Vagina (tissue), 2 donors: Measurements from ENCODE around the gene PPP1R3F. TPM values are rescaled to one million over a fixed set of nuclear protein-coding genes. Genes with fewer than 3 reads are reported as not detected.

ENCODE experiments used
- DNase-seq, 2 donors: peaks; one replicate each; pipeline ENCODE4 v3.0.0-alpha.2; 2017; ENCODE audit errors: extremely low spot score in 2 of 2
- H3K27ac ChIP-seq: fragments of 200-600 bp; sonication (generic); one replicate; pipeline ENCODE4 v1.5.1; 2019
- H3K27me3 ChIP-seq: fragments of 200-600 bp; sonication (generic); one replicate; pipeline ENCODE4 v1.5.1; 2019
- H3K36me3 ChIP-seq, 2 donors: fragments of 200-600 bp; sonication (generic); one replicate each; pipeline ENCODE4 v1.5.1; 2017 to 2019
- H3K4me1 ChIP-seq: fragments of 200-600 bp; sonication (generic); one replicate; pipeline ENCODE4 v1.5.1; 2019
- H3K4me3 ChIP-seq, 2 donors: fragments of 200-600 bp; sonication (generic); 1 replicate in 1 of 2; 2 replicates in 1 of 2; pipeline ENCODE4 v1.5.1; 2016 to 2019
- H3K9me3 ChIP-seq: fragments of 200-600 bp; sonication (generic); one replicate; pipeline ENCODE4 v1.5.1; 2019
- POLR2A ChIP-seq, 2 donors: fragments of 450-650 bp; IDR thresholded peaks; one replicate each; pipeline ENCODE4 v1.6.1; 2017; ENCODE audit warnings: antibody characterized with exemption in 2 of 2, mild to moderate bottlenecking in 2 of 2, moderate library complexity in 2 of 2
- POLR2AphosphoS5 ChIP-seq, 2 donors: sonication (generic); formaldehyde crosslinking; IDR thresholded peaks; one replicate each; pipeline ENCODE4 v1.9.0; 2017; ENCODE audit warnings: antibody characterized with exemption in 2 of 2, mild to moderate bottlenecking in 2 of 2, low read depth in 1 of 2; ENCODE audit not compliant: insufficient read depth in 1 of 2
- intact Hi-C: fragments of 100-400 bp; cut with DNase I; formaldehyde crosslinking; loops from one replicate; pipeline ENCODE4 v1.15.1; 2023
- total RNA-seq: library from RNA; depleted of rRNA; stranded (reverse); fragments of >200 nt; gene quantifications from one replicate; pipeline ENCODE4 v1.2.3, GENCODE V29; 2016
- TF ChIP-seq, protein P1 (sequence below), 3 experiments: fragments of 450-650 bp in 2 of 3; fragments of 200-600 bp in 1 of 3; sonication (generic) in 1 of 3; IDR thresholded peaks; one replicate each; pipeline ENCODE4 v1.5.1; 2017 to 2019; ENCODE audit warnings: antibody characterized with exemption in 3 of 3, mild to moderate bottlenecking in 2 of 3, moderate library complexity in 2 of 3

Gene PPP1R3F, protein sequence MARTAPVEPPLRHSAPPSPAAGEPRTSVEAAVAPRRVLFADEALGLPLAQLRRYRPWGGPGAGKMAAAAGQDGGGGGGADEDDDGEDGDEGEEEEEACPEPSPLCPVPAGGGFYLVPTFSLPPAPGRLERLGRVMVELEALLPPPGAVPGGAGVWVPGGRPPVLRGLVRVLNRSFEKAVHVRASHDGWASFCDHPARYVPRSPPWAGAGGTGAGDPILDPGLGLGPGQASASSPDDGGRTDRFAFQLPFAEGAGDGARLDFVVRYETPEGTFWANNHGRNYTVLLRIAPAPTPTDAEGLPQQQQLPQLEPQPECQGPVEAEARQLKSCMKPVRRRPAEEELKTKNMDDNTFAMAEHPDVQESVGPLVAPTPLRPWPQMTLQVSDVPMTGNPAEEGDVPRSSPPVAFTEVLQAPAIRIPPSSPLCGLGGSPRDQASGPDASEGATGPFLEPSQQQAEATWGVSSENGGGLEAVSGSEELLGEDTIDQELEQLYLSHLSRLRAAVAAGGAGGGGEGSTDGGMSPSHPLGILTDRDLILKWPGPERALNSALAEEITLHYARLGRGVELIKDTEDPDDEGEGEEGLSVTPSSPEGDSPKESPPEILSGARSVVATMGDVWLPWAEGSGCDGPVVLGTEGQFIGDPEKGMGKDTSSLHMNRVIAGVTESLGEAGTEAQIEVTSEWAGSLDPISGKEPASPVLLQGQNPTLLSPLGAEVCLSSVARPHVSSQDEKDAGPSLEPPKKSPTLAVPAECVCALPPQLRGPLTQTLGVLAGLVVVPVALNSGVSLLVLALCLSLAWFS
- 18.9 TPM for total RNA-seq

DNA sequence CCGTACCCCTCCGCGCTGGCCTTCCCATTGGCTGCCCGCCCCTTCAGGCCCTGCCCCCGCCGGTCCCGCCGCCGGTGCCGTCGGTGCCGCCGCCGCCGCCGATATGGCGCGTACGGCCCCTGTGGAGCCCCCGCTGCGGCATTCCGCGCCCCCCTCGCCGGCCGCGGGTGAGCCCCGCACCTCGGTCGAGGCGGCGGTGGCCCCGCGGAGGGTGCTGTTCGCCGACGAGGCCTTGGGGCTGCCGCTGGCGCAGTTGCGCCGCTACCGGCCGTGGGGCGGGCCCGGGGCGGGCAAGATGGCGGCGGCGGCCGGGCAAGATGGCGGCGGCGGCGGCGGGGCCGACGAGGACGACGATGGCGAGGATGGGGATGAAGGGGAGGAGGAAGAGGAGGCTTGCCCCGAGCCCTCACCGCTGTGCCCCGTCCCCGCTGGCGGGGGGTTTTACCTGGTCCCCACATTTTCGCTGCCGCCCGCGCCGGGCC lies at the start of gene PPP1R3F:
PPP1R3F (plus strand) TSS at position 27 of the 482 bp plus-strand sequence; CDS start at position 104, 77 bp downstream.
- Histone ChIP-seq H3K9me3 (no peaks in the 10 kb centered on the region), H3K4me3 (peak within 1 kb of the TSS; percentile 62 to 73), H3K27me3 (no peaks in the 10 kb centered on the region), H3K27ac (peak within 1 kb of the TSS; percentile 85), H3K36me3 (no peaks in the 10 kb centered on the region), H3K4me1 (peaks cover 23% of the 10 kb centered on the region)
- no peak for DNase-seq
- no peak for TF ChIP-seq POLR2AphosphoS5 (IDR thresholded peaks at IDR 0.05; ENCODE audit: insufficient read depth in 1 of 2, low read depth in 1 of 2)
- peak in 1 of 2 donors; percentile 75 for TF ChIP-seq POLR2A (IDR thresholded peaks at IDR 0.05)
- intact Hi-C loops, result loop anchor here (10.0 kb wide), 1 partner anchor 75 kb away; no protein-coding TSS in a partner anchor

DNA sequence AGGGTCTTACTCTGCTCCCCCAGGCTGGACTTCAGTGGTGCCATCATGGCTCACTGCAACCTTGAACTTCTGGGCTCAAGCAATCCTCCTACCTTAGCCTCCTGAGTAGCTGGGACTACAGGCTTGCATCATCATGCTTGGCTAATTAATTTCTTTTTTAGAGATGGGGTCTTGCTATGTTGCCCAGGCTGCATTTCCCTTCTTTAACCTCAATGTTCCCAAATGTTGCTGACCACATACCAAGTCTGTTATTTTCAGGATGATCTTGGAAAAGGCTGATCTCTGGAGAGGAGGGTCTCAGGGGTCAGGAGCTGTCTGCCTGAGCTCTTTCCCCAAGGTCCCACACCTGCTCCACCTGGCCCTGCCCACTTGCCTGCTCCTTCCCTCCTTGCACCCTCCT lies 49.5 kb upstream of the PPP1R3F start:
- TF ChIP-seq POLR2AphosphoS5 (IDR thresholded peaks at IDR 0.05; ENCODE audit: insufficient read depth in 1 of 2, low read depth in 1 of 2), result no peak
- no peak for TF ChIP-seq POLR2A (IDR thresholded peaks at IDR 0.05)
- TF ChIP-seq, protein P1, sequence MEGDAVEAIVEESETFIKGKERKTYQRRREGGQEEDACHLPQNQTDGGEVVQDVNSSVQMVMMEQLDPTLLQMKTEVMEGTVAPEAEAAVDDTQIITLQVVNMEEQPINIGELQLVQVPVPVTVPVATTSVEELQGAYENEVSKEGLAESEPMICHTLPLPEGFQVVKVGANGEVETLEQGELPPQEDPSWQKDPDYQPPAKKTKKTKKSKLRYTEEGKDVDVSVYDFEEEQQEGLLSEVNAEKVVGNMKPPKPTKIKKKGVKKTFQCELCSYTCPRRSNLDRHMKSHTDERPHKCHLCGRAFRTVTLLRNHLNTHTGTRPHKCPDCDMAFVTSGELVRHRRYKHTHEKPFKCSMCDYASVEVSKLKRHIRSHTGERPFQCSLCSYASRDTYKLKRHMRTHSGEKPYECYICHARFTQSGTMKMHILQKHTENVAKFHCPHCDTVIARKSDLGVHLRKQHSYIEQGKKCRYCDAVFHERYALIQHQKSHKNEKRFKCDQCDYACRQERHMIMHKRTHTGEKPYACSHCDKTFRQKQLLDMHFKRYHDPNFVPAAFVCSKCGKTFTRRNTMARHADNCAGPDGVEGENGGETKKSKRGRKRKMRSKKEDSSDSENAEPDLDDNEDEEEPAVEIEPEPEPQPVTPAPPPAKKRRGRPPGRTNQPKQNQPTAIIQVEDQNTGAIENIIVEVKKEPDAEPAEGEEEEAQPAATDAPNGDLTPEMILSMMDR (IDR thresholded peaks at IDR 0.05), result no peak
- H3K27ac ChIP-seq, result no peak overlapping the region
- H3K27me3 ChIP-seq, result no peaks in the 10 kb centered on the region
- intact Hi-C loops, result no loop called here
- no peaks in the 10 kb centered on the region for H3K9me3 ChIP-seq
- H3K36me3 ChIP-seq, result no peaks in the 10 kb centered on the region
- no peaks in the 10 kb centered on the region for H3K4me1 ChIP-seq
- H3K4me3 ChIP-seq, result no peak overlapping the region
- no peak for DNase-seq

DNA sequence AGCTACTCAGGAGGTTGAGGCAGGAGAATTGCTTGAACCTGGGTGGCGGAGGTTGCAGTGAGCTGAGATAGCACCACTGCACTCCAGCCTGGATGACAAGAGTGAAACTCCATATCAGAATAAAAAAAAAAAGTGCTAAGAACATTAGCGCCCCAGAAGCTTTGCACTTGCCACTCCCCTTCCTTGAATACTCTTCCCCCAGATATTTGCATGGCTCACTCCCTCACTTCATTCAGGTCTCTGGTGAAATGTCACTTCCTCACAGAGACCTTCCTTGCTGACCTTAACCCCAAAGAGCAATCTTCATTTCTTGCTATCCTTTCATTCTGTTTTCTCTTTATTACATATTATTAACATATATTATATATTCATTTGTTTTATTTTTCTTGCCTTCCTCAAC lies 47.7 kb upstream of the PPP1R3F start:
- intact Hi-C loops, result no loop called here
- no peak overlapping the region for H3K27ac ChIP-seq
- no peak for TF ChIP-seq POLR2A (IDR thresholded peaks at IDR 0.05)
- TF ChIP-seq, protein P1 (IDR thresholded peaks at IDR 0.05), result no peak
- no peak for TF ChIP-seq POLR2AphosphoS5 (IDR thresholded peaks at IDR 0.05; ENCODE audit: insufficient read depth in 1 of 2, low read depth in 1 of 2)
- no peaks in the 10 kb centered on the region for H3K36me3 ChIP-seq
- no peaks in the 10 kb centered on the region for H3K27me3 ChIP-seq
- no peaks in the 10 kb centered on the region for H3K4me1 ChIP-seq
- no peak for DNase-seq
- H3K9me3 ChIP-seq, result no peaks in the 10 kb centered on the region
- no peak overlapping the region for H3K4me3 ChIP-seq

DNA sequence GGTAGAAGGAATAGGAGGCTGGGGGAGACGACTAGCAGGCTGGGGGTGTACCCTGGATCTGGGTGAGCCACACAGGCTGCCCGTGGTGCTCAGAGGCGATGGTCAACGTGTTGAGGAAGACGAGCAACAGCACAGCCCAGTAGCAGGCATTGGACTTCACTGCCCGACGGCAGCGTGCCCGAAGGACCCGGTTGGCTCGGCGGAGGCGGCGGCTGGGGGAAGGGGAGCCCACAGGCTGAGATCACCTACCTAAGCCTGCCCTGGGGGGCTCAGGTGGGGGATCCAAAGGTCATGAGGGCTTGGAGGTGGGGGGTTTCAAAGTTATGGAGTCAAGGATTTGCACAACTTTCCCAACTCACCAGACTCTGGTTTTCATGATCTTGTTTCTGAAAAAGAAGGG lies 43.7 kb upstream of the PPP1R3F start:
- H3K27me3 ChIP-seq, result no peaks in the 10 kb centered on the region
- no peaks in the 10 kb centered on the region for H3K4me1 ChIP-seq
- H3K27ac ChIP-seq, result no peak overlapping the region
- no peaks in the 10 kb centered on the region for H3K9me3 ChIP-seq
- no peak overlapping the region for H3K4me3 ChIP-seq
- TF ChIP-seq POLR2A (IDR thresholded peaks at IDR 0.05) (no peak), POLR2AphosphoS5 (IDR thresholded peaks at IDR 0.05; ENCODE audit: insufficient read depth in 1 of 2, low read depth in 1 of 2) (no peak)
- TF ChIP-seq, protein P1 (IDR thresholded peaks at IDR 0.05), result no peak
- intact Hi-C loops, result no loop called here
- DNase-seq, result no peak
- H3K36me3 ChIP-seq, result no peaks in the 10 kb centered on the region

DNA sequence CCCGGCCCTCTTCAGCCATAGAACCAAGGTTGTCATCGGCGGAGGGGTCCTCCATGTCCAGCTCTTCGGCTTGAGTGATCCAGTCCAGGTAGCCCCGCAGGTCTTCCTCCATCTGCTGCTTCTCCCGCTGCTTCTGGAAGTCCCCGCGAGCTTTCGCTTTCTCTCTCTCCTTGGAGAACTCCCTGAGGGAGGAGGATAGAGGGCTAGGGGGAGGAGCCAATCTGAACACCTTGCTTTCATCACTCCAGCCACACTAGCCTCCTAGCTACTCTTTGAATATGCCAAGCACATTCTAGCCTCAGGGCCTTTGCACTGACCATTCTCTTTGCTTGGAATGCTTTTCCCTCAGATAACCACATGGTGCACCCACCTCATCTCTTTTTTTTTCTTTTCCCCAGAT lies 42.6 kb upstream of the PPP1R3F start:
- Histone ChIP-seq H3K36me3 (no peaks in the 10 kb centered on the region), H3K27ac (no peak overlapping the region), H3K4me1 (no peaks in the 10 kb centered on the region), H3K4me3 (no peak overlapping the region), H3K9me3 (no peaks in the 10 kb centered on the region), H3K27me3 (no peaks in the 10 kb centered on the region)
- TF ChIP-seq POLR2AphosphoS5 (IDR thresholded peaks at IDR 0.05; ENCODE audit: insufficient read depth in 1 of 2, low read depth in 1 of 2), result no peak
- no peak for TF ChIP-seq POLR2A (IDR thresholded peaks at IDR 0.05)
- TF ChIP-seq, protein P1 (IDR thresholded peaks at IDR 0.05), result no peak
- no peak for DNase-seq
- intact Hi-C loops, result no loop called here
